SK-N-MC (cell line): Measurements from ENCODE around the gene DOCK10.

Experiments
- EZH2 ChIP-seq: fragments of 200-600 bp; sonication (generic); IDR thresholded peaks from one replicate; pipeline ENCODE4 v1.6.1; 2017; ENCODE audit warnings: antibody characterized with exemption
- POLR2AphosphoS5 ChIP-seq: IDR thresholded peaks from 2 replicates; pipeline ENCODE4 v1.6.1; 2012; ENCODE audit warnings: mild to moderate bottlenecking, low read depth, low read length, borderline replicate concordance

- TF ChIP-seq EZH2 (no peak), POLR2AphosphoS5 (no peak)
These were observed 326.1 kb downstream of the DOCK10 start, which contains the start of gene CCDC195 for GRCh38 chr2:224716201-224716600.
